ENCODE data around the gene KCNK4.

DNA sequence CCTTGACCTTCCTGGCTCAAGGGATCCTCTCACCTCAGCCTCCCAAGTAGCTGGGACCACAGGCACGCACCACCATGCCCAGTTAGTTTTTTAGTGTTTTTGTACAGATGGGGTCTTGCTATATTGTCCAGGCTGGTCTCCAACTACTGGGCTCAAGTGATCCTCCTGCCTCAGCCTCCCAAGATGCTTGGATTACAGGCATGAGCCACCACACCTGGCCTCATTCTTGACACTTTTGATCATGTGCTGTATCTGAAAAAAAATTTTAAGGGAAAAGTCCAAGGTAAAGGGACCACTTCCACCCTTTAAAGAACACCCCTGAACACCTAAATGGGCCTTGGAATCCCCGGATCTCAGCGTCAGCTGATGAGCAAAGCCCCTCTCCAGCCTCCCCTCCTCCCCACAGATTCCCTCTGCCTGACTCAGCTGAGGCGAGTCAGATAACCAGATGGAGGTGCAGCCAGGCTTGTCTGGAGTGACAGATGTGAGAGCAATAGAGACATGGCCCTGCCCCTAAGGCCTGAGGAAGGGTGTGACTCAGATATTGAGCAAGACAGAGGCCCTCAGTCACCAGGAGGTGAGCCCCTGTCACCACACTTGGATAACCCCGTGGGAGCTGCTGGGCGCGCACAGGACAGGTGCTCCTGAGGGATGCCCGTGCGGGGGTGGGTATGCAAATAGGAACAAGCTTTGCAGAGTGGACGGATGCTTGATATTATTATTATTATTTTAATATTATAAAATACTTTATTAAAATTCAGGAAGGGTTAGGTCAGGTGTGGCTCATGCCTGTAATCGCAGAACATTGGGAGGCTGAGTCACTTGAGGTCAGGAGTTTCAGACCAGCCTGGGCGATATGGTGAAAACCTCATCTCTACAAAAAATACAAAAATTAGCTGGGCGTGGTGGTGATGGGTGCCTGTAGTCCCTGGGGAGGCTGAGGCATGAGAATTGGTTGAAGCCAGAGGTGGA, 43.9 kb downstream of the KCNK4 start:
- TF ChIP-seq, protein P1, sequence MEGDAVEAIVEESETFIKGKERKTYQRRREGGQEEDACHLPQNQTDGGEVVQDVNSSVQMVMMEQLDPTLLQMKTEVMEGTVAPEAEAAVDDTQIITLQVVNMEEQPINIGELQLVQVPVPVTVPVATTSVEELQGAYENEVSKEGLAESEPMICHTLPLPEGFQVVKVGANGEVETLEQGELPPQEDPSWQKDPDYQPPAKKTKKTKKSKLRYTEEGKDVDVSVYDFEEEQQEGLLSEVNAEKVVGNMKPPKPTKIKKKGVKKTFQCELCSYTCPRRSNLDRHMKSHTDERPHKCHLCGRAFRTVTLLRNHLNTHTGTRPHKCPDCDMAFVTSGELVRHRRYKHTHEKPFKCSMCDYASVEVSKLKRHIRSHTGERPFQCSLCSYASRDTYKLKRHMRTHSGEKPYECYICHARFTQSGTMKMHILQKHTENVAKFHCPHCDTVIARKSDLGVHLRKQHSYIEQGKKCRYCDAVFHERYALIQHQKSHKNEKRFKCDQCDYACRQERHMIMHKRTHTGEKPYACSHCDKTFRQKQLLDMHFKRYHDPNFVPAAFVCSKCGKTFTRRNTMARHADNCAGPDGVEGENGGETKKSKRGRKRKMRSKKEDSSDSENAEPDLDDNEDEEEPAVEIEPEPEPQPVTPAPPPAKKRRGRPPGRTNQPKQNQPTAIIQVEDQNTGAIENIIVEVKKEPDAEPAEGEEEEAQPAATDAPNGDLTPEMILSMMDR (IDR thresholded peaks at IDR 0.05) = peak in 1 of 5 experiments; percentile 22
- TF ChIP-seq POLR2A (IDR thresholded peaks at IDR 0.05) (no peak), POLR2AphosphoS5 (IDR thresholded peaks at IDR 0.05) (peak in 2 of 3 donors; percentile 27 to 66)

All from transverse colon (tissue), 4 donors.